CD4-positive, alpha-beta T cell (primary cell): ENCODE results near the gene OPRL1. TPM values are rescaled to one million over a fixed set of nuclear protein-coding genes. Genes with fewer than 3 reads are reported as not detected.

Experiments used
- ATAC-seq: fragments of 200-7000 bp; cut with Tn5 transposase; one replicate; pipeline ENCODE4 v1.10.0; 2022; ENCODE audit warnings: mild to moderate bottlenecking; ENCODE audit not compliant: poor library complexity
- CTCF ChIA-PET: fragments of 350-600 bp; sonication (Branson Sonifier 250); formaldehyde crosslinking; loops from one replicate; lab custom pipeline; 2021; ENCODE audit warnings: antibody characterized with exemption, inconsistent platforms; lab: Charles Lee
- POLR2A ChIA-PET: fragments of 350-600 bp; sonication (Branson Sonifier 250); formaldehyde crosslinking; loops from one replicate; lab custom pipeline; 2021; ENCODE audit warnings: antibody characterized with exemption, inconsistent platforms; lab: Charles Lee
- DNase-seq, 14 experiments: peaks; one replicate each; pipeline ENCODE4 v3.0.0-alpha.2; 2013 to 2020; ENCODE audit warnings: mixed read lengths in 2 of 14
- H3K27ac ChIP-seq, 2 donors: one replicate each; pipeline versions ENCODE4 v1.5.1 to v1.7.0; 2013; ENCODE audit warnings: low read length in 2 of 2, low read depth in 1 of 2, mild to moderate bottlenecking in 1 of 2
- H3K27me3 ChIP-seq, 2 experiments: 1 replicate in 1 of 2; 2 replicates in 1 of 2; pipeline versions ENCODE4 v1.6.1 to v1.7.0; 2013; ENCODE audit warnings: low read length in 2 of 2, control low read depth in 1 of 2, mild to moderate bottlenecking in 1 of 2, moderate library complexity in 1 of 2; ENCODE audit not compliant: insufficient read depth in 2 of 2, control insufficient read depth in 1 of 2
- H3K36me3 ChIP-seq: one replicate; pipeline ENCODE4 v1.6.1; 2013; ENCODE audit warnings: low read length, control low read depth; ENCODE audit not compliant: insufficient read depth
- H3K4me1 ChIP-seq: one replicate; pipeline ENCODE4 v1.6.1; 2013; ENCODE audit warnings: low read length, control low read depth; ENCODE audit not compliant: insufficient read depth
- H3K4me3 ChIP-seq: one replicate; pipeline ENCODE4 v1.5.1; 2013; ENCODE audit warnings: mild to moderate bottlenecking, low read length, moderate library complexity
- H3K9me3 ChIP-seq, 2 experiments: 1 replicate in 1 of 2; 2 replicates in 1 of 2; pipeline versions ENCODE4 v1.6.1 to v1.7.0; 2013; ENCODE audit warnings: low read length in 2 of 2, mild to moderate bottlenecking in 2 of 2, control low read depth in 1 of 2, moderate library complexity in 1 of 2; ENCODE audit not compliant: control insufficient read depth in 1 of 2, insufficient read depth in 1 of 2
- H3K27ac Mint-ChIP-seq: one replicate; pipeline ENCODE4 v1.8.0; 2020; ENCODE audit warnings: mixed read lengths
- H3K27me3 Mint-ChIP-seq: one replicate; pipeline ENCODE4 v1.8.0; 2021; ENCODE audit warnings: mixed read lengths
- H3K36me3 Mint-ChIP-seq: one replicate; pipeline ENCODE4 v1.8.0; 2021; ENCODE audit warnings: low read depth, mixed read lengths
- H3K4me1 Mint-ChIP-seq: one replicate; pipeline ENCODE4 v1.8.0; 2021; ENCODE audit warnings: low read depth, mixed read lengths
- H3K4me3 Mint-ChIP-seq: one replicate; pipeline ENCODE4 v1.8.0; 2020; ENCODE audit warnings: mild to moderate bottlenecking, mixed read lengths
- H3K9me3 Mint-ChIP-seq: one replicate; pipeline ENCODE4 v1.8.0; 2020; ENCODE audit warnings: mixed read lengths
- CTCF ChIP-seq: fragments of 200-600 bp; IDR thresholded peaks from one replicate; pipeline ENCODE4 v1.8.0; 2022; ENCODE audit warnings: antibody characterized with exemption, mild to moderate bottlenecking
- intact Hi-C, 2 experiments: fragments of 100-400 bp; cut with DNase I in 1 of 2; cut with micrococcal nuclease in 1 of 2; formaldehyde crosslinking; loops; one replicate each; pipeline versions ENCODE4 v1.15.1 to v1.9.0; 2023 to 2025; cut with DNase I, micrococcal nuclease
- total RNA-seq, 174 experiments: library from RNA in 2 of 174; stranded (reverse) in 2 of 174; gene quantifications; one replicate each; pipeline ENCODE4 v1.2.3 and lab custom pipeline; 2021 to 2026

Gene OPRL1
- total RNA-seq, 2 experiments from 2014 or later = 1.0 to 1.2 TPM

GRCh38 chr20:64112691-64113443 lies 33.0 kb downstream of the OPRL1 start:
- H3K4me3 ChIP-seq = no peak overlapping the region
- no peaks in the 10 kb centered on the region for H3K4me1 ChIP-seq
- H3K27ac Mint-ChIP-seq = no peak overlapping the region
- H3K9me3 Mint-ChIP-seq = no peaks in the 10 kb centered on the region
- ATAC-seq = no peak
- H3K4me1 Mint-ChIP-seq = no peaks in the 10 kb centered on the region
- POLR2A ChIA-PET = no interaction called here
- no peak overlapping the region for H3K27ac ChIP-seq
- H3K27me3 ChIP-seq = no peaks in the 10 kb centered on the region
- no peaks in the 10 kb centered on the region for H3K36me3 ChIP-seq
- H3K36me3 Mint-ChIP-seq = no peaks in the 10 kb centered on the region
- intact Hi-C loops = no loop called here
- H3K27me3 Mint-ChIP-seq = no peaks in the 10 kb centered on the region
- no peaks in the 10 kb centered on the region for H3K9me3 ChIP-seq
- peak in 1 of 14 experiments; percentile 19 for DNase-seq
- TF ChIP-seq CTCF = no peak
- no peak overlapping the region for H3K4me3 Mint-ChIP-seq
- CTCF ChIA-PET = no interaction called here

- no peak for DNase-seq
- CTCF ChIA-PET = no interaction called here
- Histone ChIP-seq H3K36me3 (no peaks in the 10 kb centered on the region), H3K9me3 (no peaks in the 10 kb centered on the region), H3K27me3 (no peaks in the 10 kb centered on the region), H3K4me1 (no peaks in the 10 kb centered on the region), H3K4me3 (no peak overlapping the region), H3K27ac (no peak overlapping the region)
- no peak for ATAC-seq
- Mint-ChIP-seq H3K27ac (no peak overlapping the region), H3K9me3 (no peaks in the 10 kb centered on the region), H3K4me3 (no peak overlapping the region), H3K27me3 (no peaks in the 10 kb centered on the region), H3K36me3 (no peaks in the 10 kb centered on the region), H3K4me1 (no peaks in the 10 kb centered on the region)
- intact Hi-C loops = no loop called here
- POLR2A ChIA-PET = no interaction called here
- no peak for TF ChIP-seq CTCF
These were observed 33.5 kb downstream of the OPRL1 start for GRCh38 chr20:64113444-64113775.

GRCh38 chr20:64113796-64114355 lies 34.0 kb downstream of the OPRL1 start:
- Mint-ChIP-seq H3K27ac (no peak overlapping the region), H3K36me3 (no peaks in the 10 kb centered on the region), H3K4me3 (no peak overlapping the region), H3K4me1 (no peaks in the 10 kb centered on the region), H3K9me3 (no peaks in the 10 kb centered on the region), H3K27me3 (no peaks in the 10 kb centered on the region)
- DNase-seq = peak in 1 of 14 experiments; percentile 12
- H3K27ac ChIP-seq = no peak overlapping the region
- no peaks in the 10 kb centered on the region for H3K27me3 ChIP-seq
- POLR2A ChIA-PET = no interaction called here
- ATAC-seq = no peak
- no peaks in the 10 kb centered on the region for H3K4me1 ChIP-seq
- H3K9me3 ChIP-seq = no peaks in the 10 kb centered on the region
- intact Hi-C loops = no loop called here
- no peaks in the 10 kb centered on the region for H3K36me3 ChIP-seq
- CTCF ChIA-PET = no interaction called here
- no peak for TF ChIP-seq CTCF
- H3K4me3 ChIP-seq = no peak overlapping the region
